ENCODE data around the gene ACSS3. TPM values are rescaled to one million over a fixed set of nuclear protein-coding genes. Genes with fewer than 3 reads are reported as not detected.

The ACSS3 gene
- total and polyA plus RNA-seq, 2 of the 8 experiments (the other 6 are each of a cell fraction or from before 2014, with no cell fraction given) = 14.4 to 24.0 TPM

- no peak overlapping the region for H4K8ac ChIP-seq (ENCODE audit: extremely low read depth, insufficient read depth, low read length)
- no peaks in the 10 kb centered on the region for H3K36me3 ChIP-seq (ENCODE audit: control insufficient read depth in 2 of 4, insufficient read depth in 4 of 4, low read length in 3 of 4)
- no peaks in the 10 kb centered on the region for H4K20me1 ChIP-seq (replicated peaks in 1 of 2; ENCODE audit: control insufficient read depth in 1 of 2, insufficient read depth in 2 of 2, low read length in 2 of 2)
- H3K4me1 ChIP-seq (replicated peaks in 1 of 4; ENCODE audit: control insufficient read depth in 3 of 4, insufficient read depth in 4 of 4, low read length in 3 of 4) = no peaks in the 10 kb centered on the region
- H4K5ac ChIP-seq (ENCODE audit: insufficient read length, low read depth, low read length) = no peak overlapping the region
- H2BK15ac ChIP-seq (ENCODE audit: low read length) = no peak overlapping the region
- H3K27ac ChIP-seq (ENCODE audit: low read depth, low read length) = no peak overlapping the region
- H2BK5ac ChIP-seq (ENCODE audit: low read depth, low read length) = no peak overlapping the region
- POLR2A ChIA-PET (ENCODE audit: partially characterized antibody) = no interaction called here
- no peaks in the 10 kb centered on the region for H3K27me3 ChIP-seq (replicated peaks in 1 of 4; ENCODE audit: control insufficient read depth in 3 of 4, extremely low read depth in 1 of 4, insufficient read depth in 3 of 4, low read length in 3 of 4)
- H2BK12ac ChIP-seq (ENCODE audit: low read depth, low read length) = no peak overlapping the region
- FAIRE-seq (no peak), DNase-seq (ENCODE audit: low read depth in 1 of 2, low spot score in 2 of 2) (no peak)
- H3K4me3 ChIP-seq (ENCODE audit: extremely low read depth in 1 of 4, insufficient read depth in 2 of 4, low read depth in 3 of 4, low read length in 4 of 4) = no peak overlapping the region
- CTCF ChIA-PET (ENCODE audit: partially characterized antibody) = no interaction called here
- H2AK5ac ChIP-seq (ENCODE audit: low read depth, low read length) = no peak overlapping the region
- H3K4ac ChIP-seq (replicated peaks; ENCODE audit: insufficient read length, low read depth, low read length) = no peak overlapping the region
- no peak overlapping the region for H2BK120ac ChIP-seq (replicated peaks; ENCODE audit: low read depth, low read length)
- no peak overlapping the region for H2AFZ ChIP-seq (ENCODE audit: low read length)
- no peaks in the 10 kb centered on the region for H3K79me2 ChIP-seq (ENCODE audit: control insufficient read depth in 1 of 2, insufficient read depth in 2 of 2, low read length in 2 of 2)
- H3K14ac ChIP-seq (ENCODE audit: insufficient read length) = no peak overlapping the region
- H3K9me3 ChIP-seq (ENCODE audit: insufficient read depth in 2 of 2, low read depth in 1 of 2, low read length in 1 of 2) = no peaks in the 10 kb centered on the region
- no peak overlapping the region for H2BK20ac ChIP-seq (ENCODE audit: low read length)
- H3K18ac ChIP-seq (ENCODE audit: extremely low read depth, low read length) = no peak overlapping the region
- WGBS, 2 experiments (ENCODE audit: extremely low coverage in 1 of 2, insufficient coverage in 1 of 2, insufficient read length in 1 of 2, insufficient replicate concordance in 2 of 2, low coverage in 1 of 2, low lambda C conversion rate in 2 of 2, missing lambda C conversion rate in 1 of 2) = 91% methylated on average over 5 of the region's 5 CpGs; no CpG with 5 or more reads in 1 of the 2 experiments
- H3K56ac ChIP-seq (replicated peaks; ENCODE audit: insufficient read length, low read depth, low read length) = no peak overlapping the region
- no peak overlapping the region for H3K23ac ChIP-seq (ENCODE audit: insufficient read length)
- no peak overlapping the region for H3K4me2 ChIP-seq (ENCODE audit: insufficient read depth in 1 of 2, low read depth in 2 of 2, low read length in 2 of 2)
- no peak overlapping the region for H4K91ac ChIP-seq (replicated peaks; ENCODE audit: insufficient read length, low read length)
- H3K9ac ChIP-seq (replicated peaks in 1 of 4; ENCODE audit: extremely low read depth in 1 of 4, low read depth in 3 of 4, low read length in 3 of 4) = no peak overlapping the region
- no peaks in the 10 kb centered on the region for H3K23me2 ChIP-seq (ENCODE audit: low read depth, low read length)
- no peaks in the 10 kb centered on the region for H3K79me1 ChIP-seq (ENCODE audit: low read depth, low read length)
- no peak for TF ChIP-seq ATF3 (IDR thresholded peaks at IDR 0.05; ENCODE audit: insufficient read depth, low read depth, low read length)
- TF ChIP-seq HDAC2 (IDR thresholded peaks at IDR 0.05; ENCODE audit: borderline replicate concordance in 1 of 2, low read depth in 2 of 2, low read length in 2 of 2) = no peak
- TF ChIP-seq GTF2F1 (IDR thresholded peaks at IDR 0.05; ENCODE audit: borderline replicate concordance, low read depth, low read length) = no peak
- no peak for TF ChIP-seq SAP30 (IDR thresholded peaks at IDR 0.05; ENCODE audit: insufficient read depth, insufficient replicate concordance, low read length)
- TF ChIP-seq SP2 (IDR thresholded peaks at IDR 0.05; ENCODE audit: low read length) = no peak
- TF ChIP-seq SIN3A (conservative IDR thresholded peaks at IDR 0.05 in 1 of 2, IDR thresholded peaks at IDR 0.05 in 1 of 2; ENCODE audit: low read depth in 1 of 2, low read length in 2 of 2) = no peak
- no peak for TF ChIP-seq PHF8 (conservative IDR thresholded peaks at IDR 0.05; ENCODE audit: low read depth, low read length)
- TF ChIP-seq KDM4A (IDR thresholded peaks at IDR 0.05; ENCODE audit: low read depth, low read length, severe bottlenecking) = no peak
- no peak for TF ChIP-seq NANOG (IDR thresholded peaks at IDR 0.05; ENCODE audit: insufficient read depth, low read depth, low read length, poor library complexity, severe bottlenecking)
- no peak for TF ChIP-seq POLR2AphosphoS5 (IDR thresholded peaks at IDR 0.05; ENCODE audit: low read depth, low read length)
- no peak for TF ChIP-seq POU5F1 (IDR thresholded peaks at IDR 0.05; ENCODE audit: low read depth, low read length)
- TF ChIP-seq FOSL1 (IDR thresholded peaks at IDR 0.05; ENCODE audit: insufficient read depth, low read depth, low read length) = no peak
Measured at GRCh38 chr12:81270385-81270784, 192.5 kb downstream of the ACSS3 start.

All from H1 (cell line).